Epithelial cell of prostate (primary cell): Measurements from ENCODE around the gene KDM4B.

Source experiments
- DNase-seq: peaks from one replicate; pipeline ENCODE4 v3.0.0-alpha.2; 2011; ENCODE audit warnings: low read depth, low spot score
- H3K27ac ChIP-seq: fragments of 450-650 bp; 2 replicates; pipeline ENCODE4 v1.5.1; 2017; ENCODE audit warnings: mild to moderate bottlenecking

KDM4B gene

DNA sequence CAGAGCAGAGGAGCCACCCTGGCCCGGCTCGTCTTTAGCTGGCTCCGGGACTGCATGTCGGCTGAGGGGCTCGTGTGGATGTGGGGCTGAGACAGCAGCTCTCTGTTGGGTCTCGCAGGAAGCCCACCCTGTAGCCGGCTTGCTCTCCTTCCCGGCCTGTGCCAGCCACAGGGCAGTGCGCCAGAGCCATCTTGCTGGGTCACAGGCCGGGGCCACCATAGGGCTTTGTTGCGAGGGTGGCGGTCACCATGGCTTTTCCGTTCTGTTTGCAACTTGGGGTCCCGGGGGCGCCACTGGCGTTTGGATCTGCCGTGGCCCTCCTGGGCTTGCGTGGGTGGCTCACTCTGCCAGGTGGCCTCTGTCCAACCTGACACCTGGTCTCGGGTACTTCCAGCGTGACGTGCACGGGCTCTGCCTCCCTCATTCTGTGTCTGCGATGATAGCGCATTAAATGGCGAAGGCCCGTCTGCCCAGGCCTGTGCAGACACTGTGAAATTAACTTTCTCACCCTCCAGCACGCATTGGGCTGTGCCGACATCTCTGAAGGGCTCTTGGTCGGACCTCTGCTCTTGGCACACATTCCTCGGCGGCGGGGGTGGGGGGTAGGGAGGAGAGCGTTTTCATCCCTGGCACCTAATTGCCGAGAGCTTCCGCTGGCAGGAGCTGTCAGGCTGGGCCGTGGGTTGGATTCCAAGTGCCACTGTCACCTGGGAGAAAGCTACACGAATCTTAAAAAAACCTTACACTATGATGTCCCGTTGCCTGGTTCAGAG lies 95.1 kb downstream of the KDM4B start:
- DNase-seq: no peak
- no peak overlapping the region for H3K27ac ChIP-seq

- H3K27ac ChIP-seq: no peak overlapping the region
- no peak for DNase-seq
Measured at GRCh38 chr19:5064896-5065295, 96.0 kb downstream of the KDM4B start.

DNA sequence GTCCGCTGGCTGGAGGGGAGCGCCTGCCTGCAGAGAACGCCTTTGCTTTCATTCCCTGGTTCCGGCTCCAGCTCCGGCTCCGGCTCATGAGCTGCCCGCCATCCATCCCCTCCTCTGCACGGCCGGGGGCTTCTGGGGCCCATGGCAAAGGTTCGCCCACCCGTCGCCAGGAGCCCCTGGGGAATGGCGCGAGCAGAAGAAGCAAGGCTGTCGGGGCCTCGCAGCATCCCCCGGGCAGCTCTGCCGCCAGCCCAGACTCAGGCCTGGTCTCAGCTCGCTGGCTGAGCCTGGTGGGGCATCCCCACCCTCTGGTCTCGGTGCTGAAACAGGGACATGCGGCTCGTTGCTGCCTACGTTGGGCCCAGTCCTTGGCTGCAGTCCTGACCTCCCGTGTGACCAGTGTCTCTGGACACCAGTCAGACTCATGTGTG lies 96.8 kb downstream of the KDM4B start:
- no peak overlapping the region for H3K27ac ChIP-seq
- DNase-seq: no peak

- no peak overlapping the region for H3K27ac ChIP-seq
Measured at GRCh38 chr19:5066768-5067167, 97.9 kb downstream of the KDM4B start.

GRCh38 chr19:5067678-5068077 lies 98.8 kb downstream of the KDM4B start:
- DNase-seq: no peak
- no peak overlapping the region for H3K27ac ChIP-seq

More at GRCh38 chr19:5066768-5067167, 97.9 kb downstream of the KDM4B start:
- DNase-seq: no peak

DNA sequence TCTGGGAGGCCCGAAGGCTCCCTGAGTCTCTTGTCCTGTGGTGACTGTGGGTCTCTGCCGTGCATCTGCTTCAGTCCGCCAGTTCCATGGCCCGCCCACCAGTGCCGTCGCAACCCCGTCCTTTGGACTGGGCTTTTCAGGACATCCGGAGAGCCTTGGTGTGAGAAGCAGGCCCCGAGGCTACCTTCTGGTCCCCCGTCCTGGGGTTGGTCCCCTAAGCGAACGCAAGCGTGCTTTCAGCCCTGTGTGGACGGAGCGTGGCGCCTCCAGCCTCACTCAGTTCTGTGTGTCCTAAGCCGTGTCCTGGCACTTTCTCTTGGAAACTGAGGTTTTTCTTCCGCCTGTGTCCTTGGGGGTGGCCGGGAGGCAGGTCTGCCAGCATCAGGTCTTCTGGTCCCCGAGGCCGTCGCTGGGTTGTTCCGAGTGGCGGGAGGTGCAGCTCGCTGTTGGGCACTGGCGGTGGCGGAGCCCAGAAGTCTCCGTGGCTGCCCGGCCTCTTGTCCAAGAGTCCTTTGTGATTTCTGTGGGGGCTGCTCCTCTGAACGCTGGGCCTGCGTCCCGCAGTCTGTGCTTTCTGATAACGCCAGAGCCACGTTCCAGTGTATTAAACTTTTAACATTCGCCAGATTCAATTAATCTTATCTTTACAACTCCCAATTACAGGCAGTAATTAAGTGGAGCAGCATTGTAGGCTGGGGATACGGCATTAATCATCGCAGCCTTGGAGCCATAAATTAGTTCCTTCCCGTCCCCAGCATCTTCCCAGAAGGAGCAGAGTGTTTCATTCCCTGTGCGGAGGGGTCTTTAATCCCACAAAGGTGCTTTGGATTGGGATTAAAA lies 99.5 kb downstream of the KDM4B start:
- no peak for DNase-seq
- H3K27ac ChIP-seq: no peak overlapping the region

DNA sequence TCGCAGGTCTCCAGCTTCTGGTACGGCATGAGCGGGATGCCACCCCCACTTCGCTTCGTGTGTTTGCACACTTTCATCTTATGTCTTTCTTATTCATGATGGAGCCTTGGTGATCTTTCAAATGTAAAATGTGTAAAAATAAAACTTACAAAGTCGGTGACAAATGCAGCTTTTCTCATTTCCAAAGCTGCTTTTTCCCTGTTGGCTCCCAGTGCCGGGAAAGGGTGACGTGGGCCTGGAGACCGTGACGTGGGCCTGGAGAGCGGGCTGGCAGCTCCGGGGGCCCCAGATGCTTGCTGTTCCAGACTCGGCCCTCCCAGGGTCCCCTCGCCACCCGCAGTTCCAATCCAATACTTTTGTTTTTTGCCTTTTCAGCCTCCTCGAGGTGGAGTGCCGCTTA lies 101.4 kb downstream of the KDM4B start:
- no peak for DNase-seq
- H3K27ac ChIP-seq: no peak overlapping the region

DNA sequence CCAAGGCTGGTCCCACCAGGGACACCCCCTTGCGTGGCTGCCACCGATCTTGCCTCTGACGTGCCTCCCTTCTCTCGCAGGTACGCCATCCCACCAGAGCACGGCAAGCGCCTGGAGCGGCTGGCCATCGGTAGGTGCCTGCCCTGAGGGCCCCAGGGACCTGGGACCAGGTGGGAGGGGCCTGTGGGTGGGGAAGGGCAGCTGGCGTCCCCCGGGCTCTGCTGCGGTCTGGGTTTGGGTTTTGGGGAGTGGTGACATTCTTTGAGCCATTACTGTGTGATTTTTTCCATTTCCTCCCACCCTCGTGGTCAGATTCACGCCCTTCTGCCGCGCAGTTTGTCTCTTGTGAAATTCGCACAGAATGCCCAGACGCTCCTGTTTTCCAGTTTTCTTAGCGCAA lies 102.0 kb downstream of the KDM4B start:
- DNase-seq: no peak
- H3K27ac ChIP-seq: no peak overlapping the region

- DNase-seq: no peak
- H3K27ac ChIP-seq: no peak overlapping the region
Measured at GRCh38 chr19:5071579-5071978, 102.7 kb downstream of the KDM4B start.

DNA sequence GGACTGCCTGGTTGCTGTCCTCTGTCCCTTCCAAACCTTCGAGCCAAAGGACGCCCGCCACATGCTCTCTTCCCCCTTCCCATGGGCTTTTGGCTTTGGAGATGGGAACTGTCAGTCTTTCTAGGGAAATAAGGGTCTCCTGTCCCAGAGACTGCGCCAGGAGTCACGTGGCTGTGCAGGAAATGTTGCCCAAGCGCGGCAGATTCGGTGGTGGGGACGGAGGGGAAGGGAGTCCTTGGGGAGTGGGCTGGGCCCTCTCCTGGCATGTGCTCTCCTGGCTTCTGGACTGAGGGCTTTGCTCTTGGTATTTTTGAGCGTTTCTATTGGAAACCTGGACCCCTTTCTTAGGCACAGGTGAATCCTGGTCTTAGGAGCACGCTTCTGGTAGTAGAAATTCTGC lies 103.2 kb downstream of the KDM4B start:
- H3K27ac ChIP-seq: no peak overlapping the region
- DNase-seq: no peak

GRCh38 chr19:5073153-5073844 lies 104.4 kb downstream of the KDM4B start:
- DNase-seq: no peak

GRCh38 chr19:5074407-5074806 lies 105.5 kb downstream of the KDM4B start:
- DNase-seq: no peak
- H3K27ac ChIP-seq: no peak overlapping the region

More at GRCh38 chr19:5073153-5073844, 104.4 kb downstream of the KDM4B start:
- H3K27ac ChIP-seq: no peak overlapping the region

GRCh38 chr19:5074830-5075394 lies 106.0 kb downstream of the KDM4B start:
- no peak overlapping the region for H3K27ac ChIP-seq
- DNase-seq: no peak

GRCh38 chr19:5075597-5075996 lies 106.7 kb downstream of the KDM4B start:
- no peak for DNase-seq
- no peak overlapping the region for H3K27ac ChIP-seq

DNA sequence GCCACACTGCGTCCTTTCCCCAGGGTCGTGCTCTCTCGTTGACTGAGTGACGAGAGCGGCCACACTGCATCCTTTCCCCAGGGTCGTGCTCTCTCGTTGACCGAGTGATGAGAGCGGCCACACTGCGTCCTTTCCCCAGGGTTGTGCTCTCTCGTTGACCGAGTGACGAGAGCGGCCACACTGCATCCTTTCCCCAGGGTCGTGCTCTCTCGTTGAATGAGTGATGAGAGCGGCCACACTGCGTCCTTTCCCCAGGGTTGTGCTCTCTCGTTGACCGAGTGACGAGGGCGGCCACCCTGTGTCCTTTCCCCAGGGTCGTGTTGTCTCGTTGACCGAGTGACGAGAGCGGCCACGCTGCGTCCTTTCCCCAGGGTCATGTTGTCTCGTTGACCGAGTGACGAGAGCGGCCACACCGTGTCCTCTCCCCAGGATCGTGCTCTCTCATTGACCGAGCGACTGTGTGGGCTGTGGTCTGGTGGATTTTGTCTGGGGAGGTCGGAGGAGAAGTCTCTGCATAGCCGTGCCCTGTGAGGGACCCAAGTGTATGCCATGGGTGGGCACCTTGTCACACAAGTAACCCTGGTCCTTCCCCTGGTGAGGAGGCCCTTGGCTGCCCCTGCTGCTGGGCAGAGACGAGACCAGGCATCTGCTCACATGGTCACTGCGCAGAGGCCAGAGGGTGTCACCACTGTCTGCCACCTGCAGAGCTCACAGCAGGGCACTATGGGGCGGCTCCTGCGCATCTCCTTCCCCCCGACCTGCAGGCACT lies 107.7 kb downstream of the KDM4B start:
- no peak overlapping the region for H3K27ac ChIP-seq
- DNase-seq: no peak

- no peak for DNase-seq
Measured at GRCh38 chr19:5077209-5077515, 108.2 kb downstream of the KDM4B start.

GRCh38 chr19:5078182-5078581 lies 109.3 kb downstream of the KDM4B start:
- no peak for DNase-seq
- no peak overlapping the region for H3K27ac ChIP-seq

More at GRCh38 chr19:5077209-5077515, 108.2 kb downstream of the KDM4B start:
- H3K27ac ChIP-seq: no peak overlapping the region

GRCh38 chr19:5078666-5079065 lies 109.8 kb downstream of the KDM4B start:
- no peak overlapping the region for H3K27ac ChIP-seq
- no peak for DNase-seq

DNA sequence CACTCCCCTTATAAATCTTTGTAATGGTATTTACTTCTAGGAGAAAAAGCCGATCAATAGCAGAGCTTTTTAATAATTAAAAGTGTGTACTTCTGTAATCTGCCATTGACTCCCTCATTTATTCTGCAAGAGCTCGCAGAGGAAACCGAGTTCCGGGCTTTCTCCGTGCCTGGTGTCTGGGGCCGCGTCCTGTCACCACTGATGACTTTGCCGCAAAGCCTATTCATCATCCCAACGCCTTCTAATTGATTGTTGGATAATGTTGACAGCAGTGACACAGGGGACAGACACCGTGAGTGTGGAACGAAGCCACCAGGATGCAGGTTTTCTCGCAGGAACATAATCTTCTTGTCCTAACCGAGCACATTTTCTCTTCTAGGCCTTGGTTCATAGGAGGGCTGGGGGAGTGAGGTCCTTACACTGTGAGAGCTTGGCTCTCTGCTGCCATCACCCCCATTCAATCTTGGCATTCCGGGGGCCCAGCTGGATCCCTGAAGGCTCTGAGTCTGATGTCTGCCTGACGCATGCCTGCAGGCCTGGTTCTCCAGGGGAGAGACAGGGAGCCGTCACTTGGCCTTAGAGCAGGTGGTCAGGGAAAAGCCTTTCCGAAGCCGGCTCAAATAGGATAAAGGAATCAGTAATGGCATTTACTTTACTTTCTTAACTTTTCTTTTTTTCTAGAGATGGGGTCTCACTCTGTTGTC lies 110.3 kb downstream of the KDM4B start:
- no peak for DNase-seq

More for the DNA sequence above, 110.3 kb downstream of the KDM4B start:
- H3K27ac ChIP-seq: no peak overlapping the region
